CD14-positive monocyte (primary cell): Measurements from ENCODE around the gene RCHY1. TPM values are rescaled to one million over a fixed set of nuclear protein-coding genes. Genes with fewer than 3 reads are reported as not detected.

Source experiments
- DNase-seq, 3 donors: peaks; one replicate each; pipeline ENCODE4 v3.0.0-alpha.2; 2011 to 2022
- H2AFZ ChIP-seq: 2 replicates; pipeline ENCODE4 v1.6.0; 2012; ENCODE audit warnings: mild to moderate bottlenecking, low read depth, low read length, inconsistent platforms; ENCODE audit not compliant: insufficient read depth, poor library complexity, severe bottlenecking
- H3K27ac ChIP-seq, 2 donors: 1 replicate in 1 of 2; 2 replicates in 1 of 2; pipeline ENCODE4 v1.5.1; 2012 to 2013; ENCODE audit warnings: low read length in 2 of 2, control low read depth in 1 of 2, inconsistent platforms in 1 of 2, low read depth in 1 of 2, mild to moderate bottlenecking in 1 of 2
- H3K27me3 ChIP-seq, 2 donors: one replicate each; pipeline versions ENCODE4 v1.6.0 to v1.6.1; 2011 to 2013; ENCODE audit warnings: low read length in 2 of 2; ENCODE audit not compliant: control insufficient read depth in 2 of 2, insufficient read depth in 2 of 2
- H3K36me3 ChIP-seq, 2 donors: replicated peaks in 1 of 2; 1 replicate in 1 of 2; 2 replicates in 1 of 2; pipeline versions ENCODE4 v1.5.1 to v1.6.1; 2012 to 2013; ENCODE audit warnings: low read length in 2 of 2, control low read depth in 1 of 2, inconsistent platforms in 1 of 2, mild to moderate bottlenecking in 1 of 2; ENCODE audit not compliant: insufficient read depth in 2 of 2, control insufficient read depth in 1 of 2
- H3K4me1 ChIP-seq, 2 donors: 1 replicate in 1 of 2; 2 replicates in 1 of 2; pipeline versions ENCODE4 v1.5.1 to v1.6.1; 2012 to 2013; ENCODE audit warnings: low read length in 2 of 2, control low read depth in 1 of 2, inconsistent platforms in 1 of 2, mild to moderate bottlenecking in 1 of 2, moderate library complexity in 1 of 2; ENCODE audit not compliant: insufficient read depth in 2 of 2, control insufficient read depth in 1 of 2
- H3K4me2 ChIP-seq: replicated peaks from 2 replicates; pipeline ENCODE3; 2012; ENCODE audit warnings: low read length, moderate library complexity, mild to moderate bottlenecking; ENCODE audit not compliant: poor library complexity, severe bottlenecking; ENCODE audit errors: extremely low read depth
- H3K4me3 ChIP-seq, 3 experiments: fragments of 200-600 bp in 1 of 3; sonication (generic) in 1 of 3; replicated peaks in 1 of 3; 1 replicate in 2 of 3; 2 replicates in 1 of 3; pipeline ENCODE4 v1.5.1; 2011 to 2013; ENCODE audit warnings: low read length in 3 of 3, mild to moderate bottlenecking in 3 of 3, control low read depth in 2 of 3, low read depth in 2 of 3, inconsistent platforms in 1 of 3, moderate library complexity in 1 of 3
- H3K79me2 ChIP-seq: 2 replicates; pipeline ENCODE4 v1.6.0; 2012; ENCODE audit warnings: mild to moderate bottlenecking, control low read depth, inconsistent platforms, low read length, moderate library complexity; ENCODE audit not compliant: insufficient read depth
- H3K9ac ChIP-seq: 2 replicates; pipeline ENCODE4 v1.6.0; 2017; ENCODE audit warnings: low read length, mild to moderate bottlenecking; ENCODE audit not compliant: insufficient read depth, poor library complexity, severe bottlenecking
- H3K9me3 ChIP-seq, 2 donors: replicated peaks in 1 of 2; 1 replicate in 1 of 2; 2 replicates in 1 of 2; pipeline versions ENCODE4 v1.5.1 to v1.6.1; 2012 to 2013; ENCODE audit warnings: low read length in 2 of 2, control low read depth in 1 of 2; ENCODE audit not compliant: control insufficient read depth in 1 of 2, insufficient read depth in 1 of 2
- H4K20me1 ChIP-seq: 2 replicates; pipeline ENCODE4 v1.6.0; 2012; ENCODE audit warnings: mild to moderate bottlenecking, low read length, control low read depth, moderate library complexity; ENCODE audit not compliant: insufficient read depth
- H3K27ac Mint-ChIP-seq, 7 donors: one replicate each; pipeline ENCODE4 v1.8.0; 2020; ENCODE audit warnings: mild to moderate bottlenecking in 7 of 7, mixed read lengths in 7 of 7, moderate library complexity in 6 of 7, inconsistent platforms in 2 of 7
- H3K27me3 Mint-ChIP-seq, 3 donors: one replicate each; pipeline ENCODE4 v1.8.0; 2021 to 2022; ENCODE audit warnings: low read depth in 3 of 3, mild to moderate bottlenecking in 3 of 3, mixed read lengths in 3 of 3, moderate library complexity in 3 of 3, inconsistent platforms in 1 of 3
- H3K36me3 Mint-ChIP-seq, 2 donors: one replicate each; pipeline ENCODE4 v1.8.0; 2020; ENCODE audit warnings: mixed read lengths in 2 of 2, inconsistent platforms in 1 of 2, mild to moderate bottlenecking in 1 of 2
- H3K4me1 Mint-ChIP-seq: one replicate; pipeline ENCODE4 v1.8.0; 2020; ENCODE audit warnings: mild to moderate bottlenecking, mixed read lengths
- H3K4me3 Mint-ChIP-seq, 2 donors: one replicate each; pipeline ENCODE4 v1.8.0; 2020; ENCODE audit warnings: mild to moderate bottlenecking in 2 of 2, mixed read lengths in 2 of 2, moderate library complexity in 1 of 2
- H3K9me3 Mint-ChIP-seq, 7 donors: one replicate each; pipeline ENCODE4 v1.8.0; 2020 to 2022; ENCODE audit warnings: mixed read lengths in 7 of 7, mild to moderate bottlenecking in 6 of 7, moderate library complexity in 6 of 7, inconsistent platforms in 2 of 7
- CTCF ChIP-seq: fragments of 200-600 bp; IDR thresholded peaks from one replicate; pipeline ENCODE4 v1.8.0; 2022; ENCODE audit warnings: antibody characterized with exemption, mild to moderate bottlenecking
- WGBS: methylation state at CpG from one replicate; pipeline ENCODE4 v1.1.5; 2013; ENCODE audit warnings: missing lambda C conversion rate; ENCODE audit not compliant: insufficient coverage; 5-methylcytosine and 5-hydroxymethylcytosine counted together
- intact Hi-C, 2 donors: fragments of 100-400 bp; cut with micrococcal nuclease; formaldehyde crosslinking; loops; one replicate each; pipeline versions ENCODE4 v1.15.0 to v1.15.1; 2023
- polyA plus RNA-seq, 3 donors: library from polyadenylated mRNA; depleted of rRNA in 1 of 3; unstranded in 2 of 3; stranded (reverse) in 1 of 3; fragments of 300-500 nt in 2 of 3; fragments of >200 nt in 1 of 3; fragmentation: Illumina TruSeq in 2 of 3; gene quantifications; 1 replicate in 2 of 3; 2 replicates in 1 of 3; pipeline ENCODE4 v1.2.3, GENCODE V29; 2012 to 2021

The RCHY1 gene
- polyA plus RNA-seq, 3 donors, result 22.5 to 44.1 (median 23.0) TPM

- DNase-seq, result no peak
- no peak overlapping the region for H3K9ac ChIP-seq
- no CpG with 5 or more reads among the region's 2 CpGs for WGBS
- Mint-ChIP-seq H3K27ac (no peak overlapping the region), H3K27me3 (no peaks in the 10 kb centered on the region), H3K36me3 (peaks cover 51 to 64% of the 10 kb centered on the region in 2 donors), H3K9me3 (peaks cover 2 to 4% (median 3%) of the 10 kb centered on the region in 7 donors), H3K4me3 (no peak overlapping the region), H3K4me1 (peaks cover 8% of the 10 kb centered on the region)
- H3K27me3 ChIP-seq, result no peaks in the 10 kb centered on the region
- no peak overlapping the region for H2AFZ ChIP-seq
- H3K4me3 ChIP-seq, result no peak overlapping the region
- peaks cover 33% of the 10 kb centered on the region for H4K20me1 ChIP-seq
- H3K4me2 ChIP-seq, result no peak overlapping the region
- peaks cover 42 to 69% of the 10 kb centered on the region in 2 donors for H3K36me3 ChIP-seq
- H3K9me3 ChIP-seq, result no peaks in the 10 kb centered on the region
- peaks cover 89% of the 10 kb centered on the region for H3K79me2 ChIP-seq
- H3K27ac ChIP-seq, result peak overlapping the region in 1 of 2 donors; percentile 22
- TF ChIP-seq CTCF, result no peak
- H3K4me1 ChIP-seq, result peaks cover 6 to 8% of the 10 kb centered on the region in 2 donors
- intact Hi-C loops, result no loop called here
Observed at GRCh38 chr4:75505630-75506029, 8.6 kb downstream of the RCHY1 start.

GRCh38 chr4:75502671-75503070, 11.5 kb downstream of the RCHY1 start:
- intact Hi-C loops, result no loop called here
- H3K79me2 ChIP-seq, result peaks cover 89% of the 10 kb centered on the region
- no peak overlapping the region for H2AFZ ChIP-seq
- WGBS, result no CpG with 5 or more reads among the region's 2 CpGs
- H3K4me3 Mint-ChIP-seq, result no peak overlapping the region
- H3K27me3 Mint-ChIP-seq, result no peaks in the 10 kb centered on the region
- H3K4me3 ChIP-seq, result no peak overlapping the region
- H3K9ac ChIP-seq, result no peak overlapping the region
- H3K36me3 ChIP-seq, result peaks cover 46 to 85% of the 10 kb centered on the region in 2 donors
- TF ChIP-seq CTCF, result no peak
- no peak overlapping the region for H3K27ac ChIP-seq
- peaks cover 57 to 73% of the 10 kb centered on the region in 2 donors for H3K36me3 Mint-ChIP-seq
- DNase-seq, result no peak
- no peaks in the 10 kb centered on the region for H3K9me3 ChIP-seq
- no peaks in the 10 kb centered on the region for H3K9me3 Mint-ChIP-seq
- H3K4me2 ChIP-seq, result no peak overlapping the region
- H3K4me1 Mint-ChIP-seq, result no peaks in the 10 kb centered on the region
- no peaks in the 10 kb centered on the region for H3K27me3 ChIP-seq
- H4K20me1 ChIP-seq, result peaks cover 29% of the 10 kb centered on the region
- H3K27ac Mint-ChIP-seq, result no peak overlapping the region
- no peaks in the 10 kb centered on the region for H3K4me1 ChIP-seq
